Urinary bladder (tissue), 4 donors: ENCODE data around the gene CFAP58. TPM values are rescaled to one million over a fixed set of nuclear protein-coding genes. Genes with fewer than 3 reads are reported as not detected.

Experiments
- DNase-seq: peaks from one replicate; pipeline ENCODE4 v3.0.0-alpha.2; 2015; ENCODE audit errors: extremely low spot score
- H3K27ac ChIP-seq: one replicate; pipeline ENCODE4 v1.5.1; 2013; ENCODE audit warnings: low read depth, mild to moderate bottlenecking, moderate library complexity
- H3K36me3 ChIP-seq: one replicate; pipeline ENCODE4 v1.6.1; 2013; ENCODE audit warnings: mild to moderate bottlenecking, moderate library complexity; ENCODE audit not compliant: insufficient read depth
- H3K4me1 ChIP-seq: one replicate; pipeline ENCODE4 v1.6.1; 2013; ENCODE audit warnings: mild to moderate bottlenecking, moderate library complexity; ENCODE audit not compliant: insufficient read depth
- H3K4me3 ChIP-seq: one replicate; pipeline ENCODE4 v1.5.1; 2013; ENCODE audit warnings: low read depth, low read length
- WGBS: extraction: QIAGEN DNeasy Blood & Tissue Kit; methylation state at CpG from one replicate; pipeline ENCODE4 v1.1.7; 2013; 5-methylcytosine and 5-hydroxymethylcytosine counted together
- polyA plus RNA-seq: library from polyadenylated mRNA; stranded (reverse); fragments of 200-250 nt; gene quantifications from one replicate; pipeline ENCODE4 v1.2.3, GENCODE V29; 2013
- total RNA-seq: library from RNA; depleted of rRNA; stranded (reverse); fragments of >200 nt; gene quantifications from one replicate; pipeline ENCODE4 v1.2.3, GENCODE V29; 2014
- donor health status: healthy with polysubstance abuse.
- donor health status: healthy.

The CFAP58 gene
- total and polyA plus RNA-seq, 2 donors: 0.34 to 0.69 TPM

- H3K4me3 ChIP-seq: no peak overlapping the region
- DNase-seq: no peak
- 19% methylated on average over 6 of the region's 6 CpGs for WGBS
- no peaks in the 10 kb centered on the region for H3K4me1 ChIP-seq
- no peak overlapping the region for H3K27ac ChIP-seq
- H3K36me3 ChIP-seq: peaks cover 2% of the 10 kb centered on the region
Observed at GRCh38 chr10:104317269-104317710, 36.3 kb upstream of the CFAP58 start.

GRCh38 chr10:104317726-104318299, 35.8 kb upstream of the CFAP58 start:
- no peak overlapping the region for H3K27ac ChIP-seq
- peaks cover 2% of the 10 kb centered on the region for H3K36me3 ChIP-seq
- H3K4me3 ChIP-seq: no peak overlapping the region
- no peak for DNase-seq
- WGBS: 69% methylated on average over 7 of the region's 7 CpGs
- H3K4me1 ChIP-seq: no peaks in the 10 kb centered on the region

- H3K36me3 ChIP-seq: peaks cover 2% of the 10 kb centered on the region
- no peaks in the 10 kb centered on the region for H3K4me1 ChIP-seq
- no peak for DNase-seq
- H3K27ac ChIP-seq: no peak overlapping the region
- no peak overlapping the region for H3K4me3 ChIP-seq
- 92% methylated on average over 5 of the region's 5 CpGs for WGBS
Observed at GRCh38 chr10:104318326-104318725, 35.3 kb upstream of the CFAP58 start.

- no peaks in the 10 kb centered on the region for H3K36me3 ChIP-seq
- H3K4me3 ChIP-seq: no peak overlapping the region
- DNase-seq: no peak
- WGBS: 66% methylated on average over 19 of the region's 19 CpGs
- no peaks in the 10 kb centered on the region for H3K4me1 ChIP-seq
- no peak overlapping the region for H3K27ac ChIP-seq
Observed at GRCh38 chr10:104318810-104319741, 34.6 kb upstream of the CFAP58 start.

GRCh38 chr10:104321226-104321625, 32.4 kb upstream of the CFAP58 start:
- Histone ChIP-seq H3K4me1 (no peaks in the 10 kb centered on the region), H3K36me3 (no peaks in the 10 kb centered on the region), H3K27ac (no peak overlapping the region), H3K4me3 (no peak overlapping the region)
- WGBS: 69% methylated on average over 6 of the region's 6 CpGs
- no peak for DNase-seq

- H3K27ac ChIP-seq: no peak overlapping the region
- DNase-seq: no peak
- 62% methylated on average over 8 of the region's 8 CpGs for WGBS
- no peaks in the 10 kb centered on the region for H3K4me1 ChIP-seq
- H3K36me3 ChIP-seq: no peaks in the 10 kb centered on the region
- no peak overlapping the region for H3K4me3 ChIP-seq
Observed at GRCh38 chr10:104321725-104322415, 31.8 kb upstream of the CFAP58 start.

GRCh38 chr10:104322416-104322782, 31.2 kb upstream of the CFAP58 start:
- DNase-seq: no peak
- no peaks in the 10 kb centered on the region for H3K4me1 ChIP-seq
- H3K4me3 ChIP-seq: no peak overlapping the region
- no peaks in the 10 kb centered on the region for H3K36me3 ChIP-seq
- 73% methylated on average over 7 of the region's 7 CpGs for WGBS
- no peak overlapping the region for H3K27ac ChIP-seq

GRCh38 chr10:104323085-104323484, 30.5 kb upstream of the CFAP58 start:
- H3K27ac ChIP-seq: no peak overlapping the region
- no peak overlapping the region for H3K4me3 ChIP-seq
- DNase-seq: no peak
- no peaks in the 10 kb centered on the region for H3K36me3 ChIP-seq
- no peaks in the 10 kb centered on the region for H3K4me1 ChIP-seq
- 95% methylated on average over 1 of the region's 1 CpG for WGBS

- Histone ChIP-seq H3K4me1 (no peaks in the 10 kb centered on the region), H3K27ac (no peak overlapping the region), H3K36me3 (no peaks in the 10 kb centered on the region), H3K4me3 (no peak overlapping the region)
- DNase-seq: no peak
- 94% methylated on average over 4 of the region's 4 CpGs for WGBS
Observed at GRCh38 chr10:104323760-104324201, 29.9 kb upstream of the CFAP58 start.

GRCh38 chr10:104324221-104324686, 29.4 kb upstream of the CFAP58 start:
- Histone ChIP-seq H3K4me3 (no peak overlapping the region), H3K4me1 (no peaks in the 10 kb centered on the region), H3K27ac (no peak overlapping the region), H3K36me3 (no peaks in the 10 kb centered on the region)
- no peak for DNase-seq
- 80% methylated on average over 9 of the region's 9 CpGs for WGBS

- Histone ChIP-seq H3K4me1 (no peaks in the 10 kb centered on the region), H3K27ac (no peak overlapping the region), H3K4me3 (no peak overlapping the region), H3K36me3 (no peaks in the 10 kb centered on the region)
- DNase-seq: no peak
- WGBS: 95% methylated on average over 10 of the region's 10 CpGs
Observed at GRCh38 chr10:104324931-104325330, 28.7 kb upstream of the CFAP58 start.

GRCh38 chr10:104325436-104326435, 27.9 kb upstream of the CFAP58 start:
- Histone ChIP-seq H3K4me3 (no peak overlapping the region), H3K27ac (no peak overlapping the region), H3K36me3 (no peaks in the 10 kb centered on the region), H3K4me1 (no peaks in the 10 kb centered on the region)
- DNase-seq: no peak
- WGBS: 62% methylated on average over 28 of the region's 28 CpGs
